ENCODE results near the gene ANAPC5. TPM values are rescaled to one million over a fixed set of nuclear protein-coding genes. Genes with fewer than 3 reads are reported as not detected.
"Not testable (repeated sequence)": the region's sequence is repeated elsewhere in the genome, so short reads cannot be mapped to it uniquely, and the experiment has no call there.

The ANAPC5 gene
- 113 TPM for total RNA-seq

- intact Hi-C loops (cut with DNase I): no loop called here
- peak; percentile 100 for ATAC-seq
- DNase-seq (ENCODE audit: low spot score): peak; percentile 92
These were observed at the start of gene ANAPC5 for GRCh38 chr12:121351820-121352681. TSS of gene ANAPC5 (minus strand) at chr12:121352411. CDS start at chr12:121352340, 71 bp downstream.

GRCh38 chr12:121400332-121401139 is 48.3 kb upstream of the ANAPC5 start:
- ATAC-seq (peak; percentile 68), DNase-seq (ENCODE audit: low spot score) (no peak)
- intact Hi-C loops (cut with DNase I): no loop called here

- intact Hi-C loops (cut with DNase I): no loop called here
These were observed 47.5 kb upstream of the ANAPC5 start, which contains the start of gene RNF34 for GRCh38 chr12:121399391-121400331. TSS of gene RNF34 (plus strand) at chr12:121400118. CDS start at chr12:121400213, 95 bp downstream.

GRCh38 chr12:121398355-121398754 is 46.1 kb upstream of the ANAPC5 start:
- no peak for DNase-seq (ENCODE audit: low spot score)
- no peak for ATAC-seq
- intact Hi-C loops (cut with DNase I): no loop called here

More at GRCh38 chr12:121399391-121400331, 47.5 kb upstream of the ANAPC5 start, which contains the start of gene RNF34:
- ATAC-seq (peak; percentile 100), DNase-seq (ENCODE audit: low spot score) (peak; percentile 99)

- intact Hi-C loops (cut with DNase I): no loop called here
- DNase-seq (ENCODE audit: low spot score) (no peak), ATAC-seq (no peak)
These were observed 45.3 kb upstream of the ANAPC5 start for GRCh38 chr12:121397521-121397920.

- intact Hi-C loops (cut with DNase I): no loop called here
- ATAC-seq (no peak), DNase-seq (ENCODE audit: low spot score) (no peak)
These were observed 40.1 kb upstream of the ANAPC5 start for GRCh38 chr12:121392325-121392716.

- intact Hi-C loops (cut with DNase I): no loop called here
- no peak for DNase-seq (ENCODE audit: low spot score)
- ATAC-seq: peak; percentile 44
These were observed 39.6 kb upstream of the ANAPC5 start for GRCh38 chr12:121391619-121392324.

GRCh38 chr12:121390856-121391255 is 38.6 kb upstream of the ANAPC5 start:
- intact Hi-C loops (cut with DNase I): no loop called here
- ATAC-seq: no peak

GRCh38 chr12:121388421-121388981 is 36.3 kb upstream of the ANAPC5 start:
- DNase-seq (ENCODE audit: low spot score): peak; percentile 4
- intact Hi-C loops (cut with DNase I): no loop called here

More at GRCh38 chr12:121390856-121391255, 38.6 kb upstream of the ANAPC5 start:
- DNase-seq (ENCODE audit: low spot score): no peak

GRCh38 chr12:121384891-121385290 is 32.7 kb upstream of the ANAPC5 start:
- DNase-seq (ENCODE audit: low spot score); intact Hi-C loops (cut with DNase I); ATAC-seq: not testable (repeated sequence)

More at GRCh38 chr12:121388421-121388981, 36.3 kb upstream of the ANAPC5 start:
- no peak for ATAC-seq

GRCh38 chr12:121383601-121384021 is 31.4 kb upstream of the ANAPC5 start:
- ATAC-seq (no peak), DNase-seq (ENCODE audit: low spot score) (no peak)
- intact Hi-C loops (cut with DNase I): no loop called here

GRCh38 chr12:121379945-121380344 is 27.7 kb upstream of the ANAPC5 start:
- ATAC-seq (no peak), DNase-seq (ENCODE audit: low spot score) (no peak)
- intact Hi-C loops (cut with DNase I): no loop called here

- DNase-seq (ENCODE audit: low spot score) (peak; percentile 4), ATAC-seq (no peak)
- intact Hi-C loops (cut with DNase I): no loop called here
These were observed 26.5 kb upstream of the ANAPC5 start for GRCh38 chr12:121378736-121379135.

GRCh38 chr12:121376754-121377697 is 24.8 kb upstream of the ANAPC5 start:
- intact Hi-C loops (cut with DNase I): no loop called here
- DNase-seq (ENCODE audit: low spot score) (no peak), ATAC-seq (no peak)

GRCh38 chr12:121374945-121375584 is 22.9 kb upstream of the ANAPC5 start:
- intact Hi-C loops (cut with DNase I): not testable (repeated sequence)

GRCh38 chr12:121374336-121374735 is 22.1 kb upstream of the ANAPC5 start:
- ATAC-seq; intact Hi-C loops (cut with DNase I); DNase-seq (ENCODE audit: low spot score): not testable (repeated sequence)

More at GRCh38 chr12:121374945-121375584, 22.9 kb upstream of the ANAPC5 start:
- ATAC-seq; DNase-seq (ENCODE audit: low spot score): not testable (repeated sequence)

All from sciatic nerve (tissue), 2 donors.